ENCODE results near the gene GPATCH2.

- TF ChIP-seq CTCF (conservative IDR thresholded peaks at IDR 0.05 in 1 of 2, IDR thresholded peaks at IDR 0.05 in 1 of 2; ENCODE audit: low read depth in 1 of 2, low read length in 2 of 2) = no peak
- TF ChIP-seq EZH2 (IDR thresholded peaks at IDR 0.05; ENCODE audit: low read length, missing control alignments) = no peak
Measured at GRCh38 chr1:217647791-217648190, 16.9 kb upstream of the GPATCH2 start.

Measured in fibroblast of lung (primary cell).